Sciatic nerve (tissue), 2 donors: ENCODE results near the gene ST7. TPM values are rescaled to one million over a fixed set of nuclear protein-coding genes. Genes with fewer than 3 reads are reported as not detected.
A peak's percentile ranks its signal among the peaks of the same experiment; 100 is the strongest.
"Not testable (repeated sequence)": the region's sequence is repeated elsewhere in the genome, so short reads cannot be mapped to it uniquely, and the experiment has no call there.

Experiments
- ATAC-seq: fragments of 200-7000 bp; cut with Tn5 transposase; one replicate; pipeline ENCODE4 v1.9.1; 2020; ENCODE audit warnings: mild to moderate bottlenecking, moderate library complexity
- DNase-seq: peaks from one replicate; pipeline ENCODE4 v3.0.0-alpha.2; 2020; ENCODE audit warnings: low spot score
- intact Hi-C: fragments of 100-400 bp; cut with DNase I; formaldehyde crosslinking; loops from one replicate; pipeline ENCODE4 v1.14.2; 2022
- total RNA-seq: library from RNA; stranded (reverse); fragmentation: NEBNext Ultra II Directional; extraction: Animal tissue kit (Norgen Biotek cat#: 25700); gene quantifications from one replicate; pipeline ENCODE4 v1.2.1, GENCODE V29; 2021
- donor health status: DM: no; HTN: no; CAD: no.
- donor health status: DM: no; HTN: no; CAD: no.

The ST7 gene
- total RNA-seq, 1 donor from 2014 or later: 19.7 TPM

GRCh38 chr7:117098457-117098856, 145.2 kb downstream of the ST7 start:
- ATAC-seq: no peak
- intact Hi-C loops: no loop called here

GRCh38 chr7:117101026-117101425, 147.7 kb downstream of the ST7 start:
- intact Hi-C loops: no loop called here
- ATAC-seq (no peak), DNase-seq (no peak)

More at GRCh38 chr7:117098457-117098856, 145.2 kb downstream of the ST7 start:
- no peak for DNase-seq

- intact Hi-C loops: loop anchor here (10.0 kb wide), 1 partner anchor 126 kb away; no protein-coding TSS in a partner anchor
- ATAC-seq: no peak
- no peak for DNase-seq
Observed at GRCh38 chr7:117110480-117111315, 157.4 kb downstream of the ST7 start.

GRCh38 chr7:117111535-117111934, 158.2 kb downstream of the ST7 start:
- no peak for ATAC-seq
- intact Hi-C loops: loop anchor here (10.0 kb wide), 1 partner anchor 127 kb away; no protein-coding TSS in a partner anchor
- no peak for DNase-seq

GRCh38 chr7:117112640-117113039, 159.3 kb downstream of the ST7 start:
- intact Hi-C loops: loop anchor here (10.0 kb wide), 1 partner anchor 128 kb away; no protein-coding TSS in a partner anchor
- no peak for ATAC-seq

GRCh38 chr7:117113871-117114270, 160.6 kb downstream of the ST7 start:
- DNase-seq: no peak
- intact Hi-C loops: loop anchor here (10.0 kb wide), 1 partner anchor 129 kb away; no protein-coding TSS in a partner anchor
- ATAC-seq: no peak

More at GRCh38 chr7:117112640-117113039, 159.3 kb downstream of the ST7 start:
- DNase-seq: no peak

- intact Hi-C loops: loop anchor here (10.0 kb wide), 1 partner anchor 129 kb away; no protein-coding TSS in a partner anchor
- DNase-seq (no peak), ATAC-seq (no peak)
Observed at GRCh38 chr7:117114272-117114671, 161.0 kb downstream of the ST7 start.

GRCh38 chr7:117116211-117116610, 162.9 kb downstream of the ST7 start:
- ATAC-seq: no peak
- DNase-seq: no peak
- intact Hi-C loops: loop anchor here (10.0 kb wide), 1 partner anchor 131 kb away; no protein-coding TSS in a partner anchor

- ATAC-seq: no peak
- DNase-seq: no peak
- intact Hi-C loops: loop anchor here (10.0 kb wide), 1 partner anchor 132 kb away; no protein-coding TSS in a partner anchor
Observed at GRCh38 chr7:117117172-117117571, 163.9 kb downstream of the ST7 start.

GRCh38 chr7:117118579-117119180, 165.4 kb downstream of the ST7 start:
- ATAC-seq: no peak
- intact Hi-C loops: loop anchor here (10.0 kb wide), 1 partner anchor 134 kb away; no protein-coding TSS in a partner anchor
- no peak for DNase-seq

- peak; percentile 91 for DNase-seq
- intact Hi-C loops: loop anchor here (10.0 kb wide), 1 partner anchor 135 kb away; no protein-coding TSS in a partner anchor
Observed at GRCh38 chr7:117119192-117119924, 166.1 kb downstream of the ST7 start.

GRCh38 chr7:117120321-117120720, 167.0 kb downstream of the ST7 start:
- ATAC-seq, DNase-seq, intact Hi-C loops: not testable (repeated sequence)

More at GRCh38 chr7:117119192-117119924, 166.1 kb downstream of the ST7 start:
- ATAC-seq: no peak

- not testable (repeated sequence) for DNase-seq
Observed at GRCh38 chr7:117122036-117122435, 168.7 kb downstream of the ST7 start.

GRCh38 chr7:117122536-117122935, 169.2 kb downstream of the ST7 start:
- intact Hi-C loops: no loop called here
- DNase-seq: no peak
- no peak for ATAC-seq

More at GRCh38 chr7:117122036-117122435, 168.7 kb downstream of the ST7 start:
- intact Hi-C loops, ATAC-seq: not testable (repeated sequence)

- intact Hi-C loops: no loop called here
- DNase-seq (no peak), ATAC-seq (no peak)
Observed at GRCh38 chr7:117123311-117123926, 170.1 kb downstream of the ST7 start.

GRCh38 chr7:117124591-117125220, 171.4 kb downstream of the ST7 start:
- DNase-seq (peak; percentile 83), ATAC-seq (peak; percentile 71)
- intact Hi-C loops: no loop called here

GRCh38 chr7:117126676-117127075, 173.4 kb downstream of the ST7 start:
- ATAC-seq: no peak

GRCh38 chr7:117127585-117128168, 174.4 kb downstream of the ST7 start:
- DNase-seq (peak; percentile 59), ATAC-seq (peak; percentile 61)
- intact Hi-C loops: no loop called here

More at GRCh38 chr7:117126676-117127075, 173.4 kb downstream of the ST7 start:
- intact Hi-C loops: no loop called here
- DNase-seq: no peak
